ENCODE data around the gene CCDC175.

GRCh38 chr14:59464486-59465315 lies 111.9 kb downstream of the CCDC175 start:
- no peak for TF ChIP-seq CTCF (IDR thresholded peaks at IDR 0.05)
- no peak for TF ChIP-seq SMC3 (IDR thresholded peaks at IDR 0.05)
- TF ChIP-seq ATOH8 (CRISPR knock-in tag; IDR thresholded peaks at IDR 0.05; ENCODE audit: low read depth) = no peak
- no peak for TF ChIP-seq EHMT2 (IDR thresholded peaks at IDR 0.05; ENCODE audit: low read depth)
- no peak for TF ChIP-seq POLR2A (IDR thresholded peaks at IDR 0.05; ENCODE audit: low read length)
- TF ChIP-seq JUN (IDR thresholded peaks at IDR 0.05) = no peak
- TF ChIP-seq JUNB (IDR thresholded peaks at IDR 0.05) = no peak
- TF ChIP-seq MAZ (IDR thresholded peaks at IDR 0.05; ENCODE audit: borderline replicate concordance, low read depth, low read length) = no peak
- no peak for TF ChIP-seq RCOR1 (IDR thresholded peaks at IDR 0.05; ENCODE audit: low read depth, low read length)
- TF ChIP-seq PBX3 (IDR thresholded peaks at IDR 0.05) = no peak
